Neuronal stem cell (in vitro differentiated cells): ENCODE data around the gene BTBD9.

Experiments used
- DNase-seq: peaks from one replicate; pipeline ENCODE4 v3.0.0-alpha.2; 2013; ENCODE audit warnings: low spot score
- H2AFZ ChIP-seq: one replicate; pipeline ENCODE4 v1.6.1; 2013; ENCODE audit warnings: mild to moderate bottlenecking, low read length, inconsistent platforms
- H2AK5ac ChIP-seq: 2 replicates; pipeline ENCODE4 v1.6.1; 2013; ENCODE audit warnings: low read depth, mild to moderate bottlenecking, inconsistent platforms, low read length, moderate library complexity, mixed read lengths
- H2BK120ac ChIP-seq: 2 replicates; pipeline ENCODE4 v1.6.1; 2013; ENCODE audit warnings: low read depth, mild to moderate bottlenecking, inconsistent platforms, low read length, moderate library complexity, mixed read lengths
- H2BK12ac ChIP-seq: one replicate; pipeline ENCODE4 v1.6.1; 2013; ENCODE audit warnings: low read length, inconsistent platforms
- H2BK15ac ChIP-seq: 2 replicates; pipeline ENCODE4 v1.6.1; 2013; ENCODE audit warnings: mild to moderate bottlenecking, low read length, inconsistent platforms, mixed read lengths
- H2BK5ac ChIP-seq: one replicate; pipeline ENCODE4 v1.6.1; 2013; ENCODE audit warnings: inconsistent platforms, mild to moderate bottlenecking, low read length, moderate library complexity
- H3K14ac ChIP-seq: one replicate; pipeline ENCODE4 v1.6.1; 2013; ENCODE audit warnings: low read length, inconsistent platforms
- H3K18ac ChIP-seq: 2 replicates; pipeline ENCODE4 v1.6.1; 2013; ENCODE audit warnings: low read length, inconsistent platforms
- H3K23ac ChIP-seq: 2 replicates; pipeline ENCODE4 v1.6.1; 2013; ENCODE audit warnings: low read depth, mild to moderate bottlenecking, mixed read lengths, low read length, inconsistent platforms; ENCODE audit not compliant: poor library complexity
- H3K27ac ChIP-seq: replicated peaks from 3 replicates; pipeline ENCODE4 v1.5.1; 2013; ENCODE audit warnings: low read length, inconsistent platforms
- H3K27me3 ChIP-seq, 3 experiments: 2 replicates each; pipeline ENCODE4 v1.6.1; 2013; ENCODE audit warnings: low read length in 3 of 3, mild to moderate bottlenecking in 2 of 3, inconsistent platforms in 1 of 3, low read depth in 1 of 3, mixed read lengths in 1 of 3, moderate library complexity in 1 of 3; ENCODE audit not compliant: control insufficient read depth in 3 of 3, insufficient read depth in 3 of 3
- H3K36me3 ChIP-seq, 2 donors: replicated peaks in 1 of 2; 2 replicates each; pipeline ENCODE4 v1.6.1; 2013; ENCODE audit warnings: low read length in 2 of 2; ENCODE audit not compliant: control insufficient read depth in 2 of 2, insufficient read depth in 2 of 2
- H3K4ac ChIP-seq: 2 replicates; pipeline ENCODE4 v1.6.1; 2013; ENCODE audit warnings: inconsistent platforms, mild to moderate bottlenecking, low read length, moderate library complexity
- H3K4me1 ChIP-seq, 2 donors: 1 replicate in 1 of 2; 2 replicates in 1 of 2; pipeline ENCODE4 v1.6.1; 2013; ENCODE audit warnings: low read length in 2 of 2, low read depth in 1 of 2; ENCODE audit not compliant: control insufficient read depth in 2 of 2, insufficient read depth in 1 of 2
- H3K4me2 ChIP-seq: one replicate; pipeline ENCODE4 v1.6.1; 2013; ENCODE audit warnings: mild to moderate bottlenecking, low read length, inconsistent platforms; ENCODE audit not compliant: insufficient read depth, poor library complexity, severe bottlenecking
- H3K4me3 ChIP-seq, 2 donors: 2 replicates each; pipeline ENCODE4 v1.5.1; 2013; ENCODE audit warnings: low read length in 2 of 2, mild to moderate bottlenecking in 2 of 2, inconsistent platforms in 1 of 2, moderate library complexity in 1 of 2
- H3K79me1 ChIP-seq: one replicate; pipeline ENCODE4 v1.6.1; 2013; ENCODE audit warnings: low read depth, mild to moderate bottlenecking, inconsistent platforms, low read length, moderate library complexity
- H3K9ac ChIP-seq: one replicate; pipeline ENCODE4 v1.6.1; 2013; ENCODE audit warnings: mild to moderate bottlenecking, low read depth, low read length, inconsistent platforms; ENCODE audit not compliant: poor library complexity
- H3K9me3 ChIP-seq, 2 donors: replicated peaks in 1 of 2; 2 replicates each; pipeline versions ENCODE3 to v1.6.1; 2013; ENCODE audit warnings: low read length in 2 of 2, mild to moderate bottlenecking in 2 of 2, inconsistent platforms in 1 of 2, low read depth in 1 of 2, mixed read lengths in 1 of 2, moderate library complexity in 1 of 2; ENCODE audit not compliant: control insufficient read depth in 2 of 2, insufficient read depth in 1 of 2
- H4K8ac ChIP-seq: one replicate; pipeline ENCODE4 v1.6.1; 2013; ENCODE audit warnings: low read depth, mild to moderate bottlenecking, inconsistent platforms, low read length, moderate library complexity
- H4K91ac ChIP-seq: one replicate; pipeline ENCODE4 v1.6.1; 2013; ENCODE audit warnings: low read length, low read depth, mild to moderate bottlenecking, inconsistent platforms; ENCODE audit not compliant: poor library complexity
- WGBS, 2 donors: extraction: QIAGEN DNeasy Blood & Tissue Kit; methylation state at CpG; one replicate each; pipeline ENCODE4 v1.1.7; 2013; ENCODE audit warnings: missing lambda C conversion rate in 2 of 2, mixed read lengths in 1 of 2; ENCODE audit not compliant: insufficient read length in 2 of 2, insufficient replicate concordance in 1 of 2; ENCODE audit errors: extremely low coverage in 2 of 2; 5-methylcytosine and 5-hydroxymethylcytosine counted together

Gene BTBD9

DNA sequence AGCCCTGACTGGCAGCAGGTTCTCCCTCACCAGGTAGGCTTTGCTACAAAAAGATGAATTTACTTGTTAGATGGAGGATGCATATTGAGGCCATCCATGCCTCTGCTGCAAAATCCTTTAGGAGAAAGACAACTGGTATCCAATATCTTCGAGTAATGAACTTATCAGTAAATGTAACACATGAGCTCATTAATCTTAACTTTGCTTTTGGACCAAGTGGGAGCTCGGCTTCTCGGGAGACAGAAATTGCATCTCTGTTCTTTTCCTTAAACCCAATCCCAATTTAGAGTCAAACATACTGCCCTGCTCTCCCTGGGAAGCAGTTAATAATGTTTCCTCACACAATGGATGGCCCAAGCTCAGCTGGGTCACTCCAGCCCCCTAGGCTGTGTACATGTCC is 489.7 kb downstream of the BTBD9 start:
- H2BK5ac ChIP-seq, result no peak overlapping the region
- H2BK120ac ChIP-seq, result no peak overlapping the region
- H3K27me3 ChIP-seq, result no peaks in the 10 kb centered on the region
- H3K79me1 ChIP-seq, result no peaks in the 10 kb centered on the region
- no peak overlapping the region for H2AK5ac ChIP-seq
- H2BK15ac ChIP-seq, result no peak overlapping the region
- H3K9me3 ChIP-seq, result no peaks in the 10 kb centered on the region
- no peak for DNase-seq
- no CpG with 5 or more reads among the region's 3 CpGs for WGBS, 2 donors
- no peak overlapping the region for H2AFZ ChIP-seq
- H4K91ac ChIP-seq, result no peak overlapping the region
- peaks cover 7 to 9% of the 10 kb centered on the region in 2 donors for H3K36me3 ChIP-seq
- H4K8ac ChIP-seq, result no peak overlapping the region
- no peak overlapping the region for H3K4me3 ChIP-seq
- no peak overlapping the region for H3K18ac ChIP-seq
- H3K27ac ChIP-seq, result no peak overlapping the region
- no peak overlapping the region for H2BK12ac ChIP-seq
- H3K14ac ChIP-seq, result no peak overlapping the region
- H3K23ac ChIP-seq, result no peak overlapping the region
- H3K4me1 ChIP-seq, result peaks cover 3 to 34% of the 10 kb centered on the region in 2 donors
- no peak overlapping the region for H3K9ac ChIP-seq
- no peak overlapping the region for H3K4ac ChIP-seq
- H3K4me2 ChIP-seq, result no peak overlapping the region

DNA sequence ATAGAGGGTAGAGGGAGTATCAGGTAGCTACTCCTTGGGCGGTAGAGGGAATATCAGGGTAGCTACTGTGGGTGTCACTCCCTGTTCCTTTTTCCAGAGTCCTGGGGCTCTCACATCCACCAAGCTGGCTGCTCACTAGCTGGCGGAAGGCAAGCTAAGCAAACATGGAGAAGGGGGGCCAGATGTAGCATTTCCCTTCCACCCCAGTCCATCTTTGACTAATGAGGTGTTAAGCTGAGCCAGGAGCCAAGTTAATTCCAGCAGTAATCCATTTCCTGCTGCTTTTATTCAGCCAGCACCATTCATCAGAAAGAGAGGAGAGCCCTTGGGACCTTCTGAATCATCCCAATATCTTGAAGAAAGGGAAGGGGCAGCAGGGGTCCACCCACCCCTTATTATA is 490.2 kb downstream of the BTBD9 start:
- Histone ChIP-seq H4K91ac (no peak overlapping the region), H3K79me1 (no peaks in the 10 kb centered on the region), H3K36me3 (peaks cover 8 to 9% of the 10 kb centered on the region in 2 donors), H3K9me3 (no peaks in the 10 kb centered on the region), H4K8ac (no peak overlapping the region), H3K4me3 (no peak overlapping the region), H2AK5ac (no peak overlapping the region), H3K18ac (no peak overlapping the region), H2BK12ac (no peak overlapping the region), H2AFZ (no peak overlapping the region), H3K23ac (no peak overlapping the region), H3K27me3 (no peaks in the 10 kb centered on the region), H3K4me2 (no peak overlapping the region), H3K14ac (no peak overlapping the region), H3K9ac (no peak overlapping the region), H3K27ac (peak overlapping the region; percentile 35), H3K4me1 (peaks cover 2 to 34% of the 10 kb centered on the region in 2 donors), H3K4ac (no peak overlapping the region), H2BK15ac (no peak overlapping the region), H2BK120ac (no peak overlapping the region), H2BK5ac (no peak overlapping the region)
- no CpG with 5 or more reads among the region's 2 CpGs for WGBS, 2 donors
- DNase-seq, result peak; percentile 37

DNA sequence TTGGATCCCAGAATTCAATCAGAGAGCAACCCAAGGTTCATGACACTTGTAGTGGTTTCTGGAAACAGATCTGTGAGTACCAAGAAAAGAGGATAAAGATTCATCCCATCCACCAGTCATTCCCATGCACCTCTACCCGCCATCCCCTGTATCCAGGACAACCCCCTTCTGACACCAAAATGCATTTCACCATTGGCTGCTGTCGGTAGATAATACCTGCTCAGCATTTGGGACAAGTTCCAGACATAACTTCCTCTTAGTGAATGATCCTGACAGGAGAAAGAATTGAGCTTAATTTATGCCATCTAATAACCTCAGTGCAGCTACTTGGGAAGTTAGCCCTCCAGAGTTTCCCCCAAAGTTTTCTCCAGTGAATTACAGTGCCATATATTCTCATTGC is 491.1 kb downstream of the BTBD9 start:
- Histone ChIP-seq H4K91ac (no peak overlapping the region), H3K4ac (no peak overlapping the region), H3K9ac (no peak overlapping the region), H3K27ac (no peak overlapping the region), H2BK120ac (no peak overlapping the region), H2BK12ac (no peak overlapping the region), H2BK15ac (no peak overlapping the region), H2AK5ac (no peak overlapping the region), H3K4me2 (no peak overlapping the region), H3K27me3 (no peaks in the 10 kb centered on the region), H2AFZ (no peak overlapping the region), H3K23ac (no peak overlapping the region), H3K36me3 (peaks cover 8 to 9% of the 10 kb centered on the region in 2 donors), H3K14ac (no peak overlapping the region), H3K18ac (no peak overlapping the region), H2BK5ac (no peak overlapping the region), H3K4me1 (peaks cover 2 to 32% of the 10 kb centered on the region in 2 donors), H3K9me3 (no peaks in the 10 kb centered on the region), H3K4me3 (no peak overlapping the region), H3K79me1 (no peaks in the 10 kb centered on the region), H4K8ac (no peak overlapping the region)
- no CpG with 5 or more reads among the region's 2 CpGs for WGBS, 2 donors
- DNase-seq, result no peak

DNA sequence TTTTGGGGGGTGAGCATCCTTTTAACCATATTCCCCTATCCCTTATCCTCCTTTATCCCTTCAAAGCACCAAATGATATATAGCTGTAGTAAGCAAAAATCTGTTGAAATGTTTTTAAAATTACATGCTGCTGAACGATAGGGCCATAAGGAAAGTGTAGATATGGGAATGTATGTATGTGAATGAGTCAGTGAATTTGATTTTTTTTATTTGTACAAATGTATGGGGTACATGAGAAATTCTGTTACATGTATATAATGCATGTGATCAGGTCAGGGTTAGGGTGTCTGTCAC is 493.0 kb downstream of the BTBD9 start:
- Histone ChIP-seq H3K4me3 (no peak overlapping the region), H2AK5ac (no peak overlapping the region), H3K79me1 (no peaks in the 10 kb centered on the region), H3K36me3 (peaks cover 0 to 3% of the 10 kb centered on the region in 2 donors), H3K4ac (no peak overlapping the region), H3K9me3 (no peaks in the 10 kb centered on the region), H3K27me3 (no peaks in the 10 kb centered on the region), H2AFZ (no peak overlapping the region), H3K4me1 (peaks cover 2 to 38% of the 10 kb centered on the region in 2 donors), H4K91ac (no peak overlapping the region), H3K4me2 (no peak overlapping the region), H3K18ac (no peak overlapping the region), H2BK15ac (no peak overlapping the region), H3K14ac (no peak overlapping the region), H2BK12ac (no peak overlapping the region), H2BK5ac (no peak overlapping the region), H3K9ac (no peak overlapping the region), H3K23ac (no peak overlapping the region), H3K27ac (no peak overlapping the region), H2BK120ac (no peak overlapping the region), H4K8ac (no peak overlapping the region)
- WGBS, 2 donors, result 100% methylated on average over 1 of the region's 1 CpG; no CpG with 5 or more reads in 1 of the 2 donors
- DNase-seq, result no peak
